ENCODE data around the gene ALKBH2. TPM values are rescaled to one million over a fixed set of nuclear protein-coding genes. Genes with fewer than 3 reads are reported as not detected.

The ALKBH2 gene
- total RNA-seq, 1 experiment from 2014 or later: 47.9 TPM

DNA sequence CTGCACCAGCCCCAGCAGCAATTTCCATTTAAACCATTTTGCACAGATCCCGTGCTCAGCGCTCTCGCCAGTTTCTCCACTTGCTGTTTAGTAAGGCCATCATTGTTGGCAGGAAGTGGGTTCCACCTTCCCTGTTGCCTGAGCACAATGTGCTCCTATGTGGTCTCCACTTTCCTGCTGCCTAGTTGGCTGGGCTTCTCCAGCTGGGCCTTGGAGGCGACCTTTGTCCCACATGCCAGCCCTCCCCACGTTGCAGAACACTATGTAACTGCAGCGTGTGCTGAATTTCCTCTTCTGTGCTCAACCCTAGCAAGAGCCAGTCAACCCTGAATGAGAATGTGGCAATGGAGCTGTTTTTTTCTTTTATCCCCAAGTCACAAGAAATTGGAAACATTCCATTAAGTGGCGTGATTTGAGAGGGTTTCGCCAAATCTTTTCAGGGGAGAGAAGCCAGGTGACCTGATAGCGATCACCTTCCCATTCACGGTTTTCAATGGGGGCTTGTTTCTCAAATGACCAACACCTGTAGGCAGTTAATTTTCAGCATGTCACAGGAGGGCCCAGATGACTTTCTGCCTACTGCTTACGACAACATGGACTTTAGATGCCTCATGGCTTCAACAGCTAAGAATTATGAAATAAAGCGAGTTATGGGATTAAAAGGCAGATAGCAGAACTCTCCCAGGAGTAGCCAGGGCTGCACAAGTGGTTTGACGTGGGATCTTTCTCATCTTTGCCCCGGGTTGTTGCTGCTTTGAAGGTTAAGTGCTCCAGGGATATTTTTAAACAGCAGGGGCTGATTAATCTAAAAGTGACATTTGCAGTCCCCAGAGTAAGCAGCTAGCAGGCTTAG lies 22.7 kb upstream of the ALKBH2 start, which contains the start of gene ACACB:
ACACB (plus strand) TSS at position 830 of the 853 bp plus-strand sequence. CDS start 22,819 bp downstream, outside the sequence.
- in situ Hi-C loops (cut with HindIII; ENCODE audit: low sequenced_read_pairs): no loop called here

DNA sequence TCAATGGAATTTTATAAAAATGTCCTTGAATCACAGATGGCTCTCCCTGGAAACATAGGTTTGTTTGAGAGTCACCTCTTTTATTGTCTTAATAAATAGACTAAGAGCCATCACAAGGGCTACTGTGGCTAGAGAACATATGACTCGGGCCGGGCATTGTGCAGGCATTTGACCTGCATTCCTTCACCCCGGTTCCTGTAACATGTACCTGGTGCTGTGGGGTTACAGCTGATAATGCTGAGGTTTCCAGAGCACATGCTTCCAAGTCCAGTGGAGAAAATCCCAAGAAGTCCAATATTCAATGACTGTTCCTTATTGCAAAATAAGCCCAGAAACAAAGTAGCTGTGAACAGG lies 22.1 kb upstream of the ALKBH2 start:
- in situ Hi-C loops (cut with HindIII; ENCODE audit: low sequenced_read_pairs): no loop called here

More for the DNA sequence above, 22.7 kb upstream of the ALKBH2 start, which contains the start of gene ACACB:
- DNase-seq (ENCODE audit: low spot score): peak; percentile 40

DNA sequence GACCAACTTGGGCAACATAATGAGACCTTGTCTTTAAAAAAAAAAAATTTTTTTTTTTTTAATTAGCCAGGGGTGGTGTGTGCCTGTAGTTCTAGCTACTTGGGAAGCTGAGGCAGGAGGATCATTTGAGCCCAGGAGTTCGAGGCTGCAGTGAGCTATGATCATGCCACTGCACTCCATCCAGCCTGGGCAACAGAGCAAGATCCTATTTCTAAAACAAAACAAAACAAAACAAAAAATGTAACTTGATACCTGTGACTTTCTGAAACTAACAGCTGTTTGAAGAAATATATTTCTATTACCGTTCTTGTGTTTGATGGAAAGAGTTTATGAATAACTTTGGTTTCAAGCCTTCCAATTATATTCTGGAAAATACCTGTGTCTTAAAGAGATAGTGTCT lies 21.4 kb upstream of the ALKBH2 start:
- in situ Hi-C loops (cut with HindIII; ENCODE audit: low sequenced_read_pairs): no loop called here
- no peak for DNase-seq (ENCODE audit: low spot score)

More for the DNA sequence above, 22.1 kb upstream of the ALKBH2 start:
- DNase-seq (ENCODE audit: low spot score): no peak

DNA sequence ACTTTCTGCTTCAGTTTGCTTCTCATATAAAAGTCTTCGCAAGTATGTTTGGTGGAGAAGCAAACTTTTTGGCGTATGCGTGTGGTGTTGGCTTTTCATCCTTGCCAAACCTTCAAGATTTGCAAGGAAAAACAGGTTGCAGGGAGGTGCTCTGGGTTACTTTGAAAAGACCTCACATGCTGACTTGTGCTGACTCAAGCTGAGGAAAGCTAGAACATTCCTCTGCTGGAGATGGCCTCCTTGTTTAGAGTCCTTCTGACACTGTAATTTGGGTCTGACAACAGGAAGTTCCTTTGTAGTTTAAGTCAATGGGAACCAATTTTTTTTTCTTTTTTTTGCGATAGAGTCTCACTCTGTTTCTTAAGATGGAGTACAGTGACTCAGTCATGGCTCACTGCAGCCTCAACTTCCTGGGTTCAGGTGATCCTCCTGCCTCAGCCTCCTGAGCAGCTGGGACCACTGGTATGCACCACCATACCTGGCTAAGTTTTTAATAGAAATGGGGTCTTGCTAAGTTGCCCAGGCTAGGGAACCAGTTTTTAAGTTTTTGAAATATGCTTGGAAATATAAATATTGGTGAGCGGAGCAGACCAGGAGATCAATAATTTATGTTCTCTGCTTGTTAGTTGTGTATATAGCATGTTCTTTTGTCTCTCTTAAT lies 20.5 kb upstream of the ALKBH2 start:
- no peak for DNase-seq (ENCODE audit: low spot score)
- in situ Hi-C loops (cut with HindIII; ENCODE audit: low sequenced_read_pairs): no loop called here

- in situ Hi-C loops (cut with HindIII; ENCODE audit: low sequenced_read_pairs): no loop called here
These were observed 19.6 kb upstream of the ALKBH2 start for GRCh38 chr12:109112720-109113465.

GRCh38 chr12:109110988-109111495 lies 17.8 kb upstream of the ALKBH2 start:
- DNase-seq (ENCODE audit: low spot score): peak; percentile 72
- in situ Hi-C loops (cut with HindIII; ENCODE audit: low sequenced_read_pairs): no loop called here

More at GRCh38 chr12:109112720-109113465, 19.6 kb upstream of the ALKBH2 start:
- no peak for DNase-seq (ENCODE audit: low spot score)

- in situ Hi-C loops (cut with HindIII; ENCODE audit: low sequenced_read_pairs): no loop called here
- no peak for DNase-seq (ENCODE audit: low spot score)
These were observed 16.6 kb upstream of the ALKBH2 start for GRCh38 chr12:109109746-109110350.

- in situ Hi-C loops (cut with HindIII; ENCODE audit: low sequenced_read_pairs): no loop called here
- DNase-seq (ENCODE audit: low spot score): no peak
These were observed 11.9 kb upstream of the ALKBH2 start for GRCh38 chr12:109105176-109105575.

DNA sequence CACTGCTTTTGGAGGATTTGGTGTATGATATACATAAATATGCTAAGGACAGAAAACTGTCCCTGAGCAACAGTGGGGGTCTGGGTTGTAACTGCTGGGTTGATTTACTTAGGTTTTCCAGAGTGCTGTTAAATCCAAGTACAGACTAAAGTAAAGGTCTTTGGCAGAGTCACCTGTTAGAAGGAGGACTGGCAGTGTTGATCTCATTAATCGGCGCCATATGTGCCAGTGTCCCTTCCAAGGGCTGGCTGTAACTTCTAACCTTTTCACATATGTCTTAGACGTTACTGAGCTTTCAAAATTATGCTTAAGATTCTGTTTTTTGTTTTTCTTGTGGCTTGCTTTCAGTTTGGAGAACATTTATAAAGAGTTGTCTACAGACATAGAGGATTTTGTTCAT lies 9.2 kb upstream of the ALKBH2 start:
- in situ Hi-C loops (cut with HindIII; ENCODE audit: low sequenced_read_pairs): no loop called here

DNA sequence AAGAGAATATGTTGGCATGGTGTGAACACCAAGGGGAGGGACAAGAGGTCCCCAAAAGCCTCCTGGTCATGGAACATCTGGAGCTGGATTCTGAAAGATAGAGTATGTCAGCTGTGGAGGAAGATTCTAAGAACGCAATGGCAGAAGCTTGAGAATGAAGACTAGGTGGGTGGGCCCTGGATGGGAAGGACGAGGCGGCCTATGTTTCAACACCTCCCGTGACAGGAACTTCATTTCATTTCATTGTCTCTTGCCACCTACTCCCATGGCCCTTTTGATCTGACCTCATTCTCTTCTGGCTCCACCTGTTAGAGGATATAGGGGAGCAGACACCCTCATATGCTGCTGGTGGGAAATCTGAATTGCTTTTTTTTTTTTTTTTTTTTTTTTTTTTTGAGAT lies 7.5 kb upstream of the ALKBH2 start:
- no peak for DNase-seq (ENCODE audit: low spot score)
- in situ Hi-C loops (cut with HindIII; ENCODE audit: low sequenced_read_pairs): no loop called here

More for the DNA sequence above, 9.2 kb upstream of the ALKBH2 start:
- peak; percentile 79 for DNase-seq (ENCODE audit: low spot score)

DNA sequence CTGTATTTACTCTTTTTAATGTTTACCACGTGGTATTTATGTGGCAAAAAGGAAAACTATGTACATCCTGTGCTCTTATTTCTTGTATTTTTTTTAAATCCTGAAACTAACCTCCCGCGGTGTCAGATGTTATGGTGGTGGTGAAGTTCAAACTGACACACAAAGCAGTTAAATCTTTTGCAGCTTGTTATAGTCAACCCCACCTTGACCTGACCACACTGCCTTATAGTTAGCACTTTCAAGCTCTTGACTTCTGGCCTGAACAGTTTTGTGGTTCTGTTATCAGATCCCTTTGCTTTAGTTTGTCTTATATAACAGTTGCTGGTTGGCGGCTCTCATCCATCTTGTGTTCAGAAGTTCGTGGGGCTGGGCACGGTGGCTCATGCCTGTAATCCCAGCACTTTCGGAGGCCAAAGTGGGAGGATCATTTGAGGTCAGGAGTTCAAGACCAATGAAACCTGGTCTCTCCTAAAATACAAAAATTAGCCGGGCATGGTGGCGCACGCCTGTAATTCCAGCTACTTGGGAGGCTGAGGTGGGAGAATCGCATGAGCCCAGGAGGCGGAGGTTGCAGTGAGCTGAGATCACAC lies 6.3 kb upstream of the ALKBH2 start:
- in situ Hi-C loops (cut with HindIII; ENCODE audit: low sequenced_read_pairs): no loop called here
- DNase-seq (ENCODE audit: low spot score): no peak

DNA sequence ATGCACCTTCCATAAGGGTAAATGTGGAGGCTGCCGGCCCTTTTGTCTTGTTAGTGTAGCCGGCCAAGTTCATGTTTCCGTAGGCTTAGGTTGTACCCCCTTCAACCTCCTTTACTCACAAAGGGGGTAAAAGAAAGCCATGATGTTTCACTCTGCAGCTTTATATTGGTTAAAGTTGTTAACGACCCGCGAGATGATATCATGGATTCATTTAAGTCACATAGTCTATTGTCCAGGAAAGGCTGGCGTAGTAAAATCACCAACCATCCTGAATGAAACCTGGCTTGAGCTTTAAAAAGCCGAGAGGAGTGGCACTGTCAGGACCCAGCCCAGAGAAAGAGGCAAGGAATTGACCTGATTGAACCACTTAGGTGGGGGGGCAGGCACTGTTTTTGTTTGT lies 5.4 kb upstream of the ALKBH2 start:
- DNase-seq (ENCODE audit: low spot score): peak; percentile 46
- in situ Hi-C loops (cut with HindIII; ENCODE audit: low sequenced_read_pairs): no loop called here

DNA sequence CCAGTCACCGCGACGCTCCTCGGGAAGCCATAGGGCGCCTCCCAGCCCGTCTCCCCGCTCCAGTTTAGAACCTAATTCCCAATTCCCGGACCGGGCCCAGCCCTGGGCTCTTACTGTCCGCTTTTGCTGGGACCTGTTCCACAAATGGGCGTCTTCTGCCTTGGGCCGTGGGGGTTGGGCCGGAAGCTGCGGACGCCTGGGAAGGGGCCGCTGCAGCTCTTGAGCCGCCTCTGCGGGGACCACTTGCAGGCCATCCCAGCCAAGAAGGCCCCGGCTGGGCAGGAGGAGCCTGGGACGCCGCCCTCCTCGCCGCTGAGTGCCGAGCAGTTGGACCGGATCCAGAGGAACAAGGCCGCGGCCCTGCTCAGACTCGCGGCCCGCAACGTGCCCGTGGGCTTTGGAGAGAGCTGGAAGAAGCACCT lies 4.9 kb upstream of the ALKBH2 start:
- DNase-seq (ENCODE audit: low spot score): peak; percentile 56
- in situ Hi-C loops (cut with HindIII; ENCODE audit: low sequenced_read_pairs): no loop called here

GRCh38 chr12:109097435-109098182 lies 4.3 kb upstream of the ALKBH2 start, which contains the start of gene UNG:
TSS of gene UNG (plus strand) at chr12:109097597. CDS start at chr12:109097680, 83 bp downstream.
- in situ Hi-C loops (cut with HindIII; ENCODE audit: low sequenced_read_pairs): no loop called here
- peak; percentile 95 for DNase-seq (ENCODE audit: low spot score)

DNA sequence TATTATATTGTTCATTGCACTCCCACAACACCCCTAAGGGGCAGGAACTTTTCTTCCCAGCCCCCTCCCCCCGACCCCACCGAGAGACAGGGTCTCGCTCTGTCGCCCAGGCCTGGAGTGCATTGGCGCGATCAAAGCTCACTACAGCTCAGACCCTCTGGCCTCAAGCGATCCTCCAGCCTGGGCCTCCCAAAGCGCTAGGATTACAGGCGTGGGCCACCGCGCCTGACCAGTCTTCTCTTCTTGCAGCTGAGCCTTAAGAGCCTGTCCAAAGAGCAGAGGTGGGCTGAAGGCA lies 3.8 kb upstream of the ALKBH2 start:
- no peak for DNase-seq (ENCODE audit: low spot score)
- in situ Hi-C loops (cut with HindIII; ENCODE audit: low sequenced_read_pairs): no loop called here

DNA sequence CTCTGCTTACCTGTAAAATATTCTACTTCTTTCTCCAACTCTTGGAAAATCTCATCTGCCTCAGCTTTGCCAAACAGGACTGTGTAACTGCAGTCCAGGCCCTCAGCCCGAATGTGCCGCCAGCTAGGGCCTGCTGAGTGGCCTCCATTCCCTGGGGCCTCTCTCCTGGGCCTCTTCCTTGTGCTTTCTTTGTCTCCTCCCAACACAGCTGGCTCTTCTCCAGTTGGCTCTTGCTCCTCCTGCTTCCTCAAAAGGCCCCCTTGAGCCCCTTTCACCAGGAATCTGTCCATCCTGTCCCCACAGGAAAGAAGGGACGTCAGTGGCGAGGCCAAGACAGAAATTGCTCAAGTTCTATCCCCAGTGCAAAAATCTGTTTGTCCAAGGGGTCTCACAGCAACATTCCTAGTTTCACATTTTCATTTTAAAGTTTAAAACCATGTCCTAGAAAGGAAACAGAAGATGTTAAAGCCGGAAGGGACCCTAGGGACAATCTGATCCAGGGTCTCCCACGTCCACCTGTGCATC lies 713 bp downstream of the ALKBH2 start:
- DNase-seq (ENCODE audit: low spot score): no peak
- in situ Hi-C loops (cut with HindIII; ENCODE audit: low sequenced_read_pairs): no loop called here

- in situ Hi-C loops (cut with HindIII; ENCODE audit: low sequenced_read_pairs): no loop called here
- DNase-seq (ENCODE audit: low spot score): no peak
These were observed 3.6 kb downstream of the ALKBH2 start for GRCh38 chr12:109089683-109090082.

GRCh38 chr12:109088818-109089217 lies 4.5 kb downstream of the ALKBH2 start:
- in situ Hi-C loops (cut with HindIII; ENCODE audit: low sequenced_read_pairs): no loop called here
- DNase-seq (ENCODE audit: low spot score): no peak

All from G401 (cell line).